ENCODE results near the gene SBK2.
A peak's percentile ranks its signal among the peaks of the same experiment; 100 is the strongest.

Gene SBK2

DNA sequence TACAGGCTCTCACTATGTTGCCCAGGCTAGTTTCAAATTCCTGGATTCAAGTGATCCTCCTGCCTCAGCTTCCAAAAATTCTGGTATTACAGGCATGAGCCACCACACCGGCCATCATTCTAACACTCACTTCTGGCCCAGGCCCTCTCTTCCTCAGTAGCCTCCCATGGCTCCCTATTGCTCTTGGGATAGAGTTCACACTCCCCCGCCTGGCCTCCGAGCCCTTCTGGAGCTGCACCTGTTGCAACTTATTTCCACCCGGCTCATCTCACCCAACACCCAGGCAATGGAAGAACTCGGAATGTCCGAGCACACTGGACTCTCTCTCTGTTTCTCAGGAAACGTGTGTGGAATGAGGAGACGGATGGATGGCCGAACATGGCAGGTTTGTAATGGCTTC is 17.4 kb upstream of the SBK2 start:
- no peak for DNase-seq

DNA sequence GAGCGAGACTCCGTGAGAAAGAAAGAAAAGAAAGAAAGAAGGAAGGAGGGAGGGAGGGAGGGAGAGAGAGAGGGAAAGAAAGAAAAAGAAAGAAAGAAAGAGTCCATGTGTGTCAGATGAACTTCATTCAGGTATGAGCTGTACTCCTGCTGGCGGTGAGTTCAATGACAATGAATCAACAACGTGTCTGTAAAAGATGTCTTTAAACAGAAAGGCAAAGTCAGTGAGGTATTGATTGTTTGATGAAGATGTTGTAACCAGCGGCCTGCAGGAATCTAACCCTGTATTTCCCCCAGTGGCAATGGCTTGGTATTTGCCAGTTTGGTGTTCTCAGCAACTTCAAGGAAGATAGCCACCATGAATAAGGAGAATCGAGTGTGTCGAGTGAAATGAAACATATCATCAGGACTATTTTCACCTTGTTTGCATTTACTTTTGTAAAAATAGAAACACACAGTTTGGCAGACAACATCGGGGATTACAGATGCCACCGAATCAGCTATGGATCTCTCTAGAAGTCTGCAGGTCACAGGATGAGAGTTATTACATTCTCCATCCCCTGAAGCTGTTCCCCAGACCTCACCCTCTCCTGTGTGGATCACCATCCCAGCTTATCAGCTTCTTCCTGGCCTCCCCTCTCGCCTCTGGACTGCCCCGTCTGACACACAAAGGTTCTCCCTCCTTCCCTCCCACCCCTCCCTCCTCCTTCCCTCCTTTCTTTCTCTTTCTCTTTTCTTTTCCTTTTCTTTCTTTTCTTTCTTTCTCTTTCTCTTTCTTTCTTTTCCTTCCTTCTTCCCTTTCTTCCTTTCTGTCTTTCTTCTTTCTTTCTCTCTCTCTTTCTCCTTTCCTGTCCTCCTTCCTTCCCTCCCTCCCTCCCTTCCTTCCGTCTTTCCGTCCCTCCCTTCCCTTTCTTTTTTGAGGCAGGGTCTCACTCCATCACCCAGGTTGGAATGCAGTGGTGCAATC is 16.6 kb upstream of the SBK2 start:
- no peak for DNase-seq

DNA sequence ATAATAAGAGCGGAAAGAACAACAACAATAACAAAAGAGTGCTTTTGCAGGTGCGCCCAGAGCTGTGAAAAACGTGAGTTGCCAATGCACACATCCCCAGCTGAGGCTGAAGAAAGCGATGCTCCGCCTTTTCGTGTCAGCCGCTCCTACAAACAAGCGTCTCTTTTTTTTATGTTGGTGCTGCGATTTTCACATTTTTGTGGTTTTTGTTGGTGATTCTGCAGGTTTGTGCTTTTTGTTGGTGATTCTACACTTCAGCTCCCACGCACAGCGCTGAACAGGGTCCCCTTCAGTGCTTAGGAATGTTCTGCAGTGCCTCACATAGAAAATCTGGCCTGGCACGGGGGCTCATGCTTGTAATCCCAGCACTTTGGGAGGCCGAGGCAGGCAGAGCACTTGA is 15.7 kb upstream of the SBK2 start:
- peak in 1 of 2 experiments; percentile 49 for DNase-seq

DNA sequence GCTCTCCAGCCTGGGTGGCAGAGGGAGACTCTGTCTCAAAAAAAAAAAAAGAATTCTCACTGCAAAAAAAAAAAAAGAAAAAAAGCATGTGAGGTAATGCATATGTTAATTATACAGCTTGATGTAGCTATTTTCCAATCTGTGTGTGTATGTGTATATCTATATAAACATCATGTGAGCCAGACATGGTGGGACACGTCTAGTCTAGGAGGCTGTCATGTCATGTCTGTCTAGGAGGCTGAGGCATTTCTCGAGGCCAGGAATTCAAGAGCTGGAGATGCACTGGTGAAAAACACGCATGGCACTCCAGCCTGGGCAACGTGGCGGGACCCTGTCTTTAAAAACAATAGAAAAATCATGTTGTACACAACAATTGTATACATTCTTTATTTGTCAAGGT is 15.3 kb upstream of the SBK2 start:
- DNase-seq, result peak in 1 of 2 experiments; percentile 49

DNA sequence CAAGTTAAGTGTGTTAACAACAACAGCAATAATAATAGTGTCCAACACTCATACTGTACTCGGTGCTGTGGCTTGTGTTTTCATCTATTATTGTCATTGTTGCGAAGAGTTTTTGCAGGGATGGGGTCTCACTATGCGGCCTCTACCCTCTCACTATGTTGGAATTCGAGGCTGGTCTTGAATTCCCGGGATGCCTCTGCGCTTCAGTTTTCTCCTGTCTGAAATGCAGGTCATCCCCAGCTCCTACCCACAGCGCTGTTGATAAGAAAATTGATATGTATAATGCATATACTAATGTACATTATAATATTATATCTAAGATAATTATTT is 13.4 kb upstream of the SBK2 start:
- DNase-seq, result no peak

DNA sequence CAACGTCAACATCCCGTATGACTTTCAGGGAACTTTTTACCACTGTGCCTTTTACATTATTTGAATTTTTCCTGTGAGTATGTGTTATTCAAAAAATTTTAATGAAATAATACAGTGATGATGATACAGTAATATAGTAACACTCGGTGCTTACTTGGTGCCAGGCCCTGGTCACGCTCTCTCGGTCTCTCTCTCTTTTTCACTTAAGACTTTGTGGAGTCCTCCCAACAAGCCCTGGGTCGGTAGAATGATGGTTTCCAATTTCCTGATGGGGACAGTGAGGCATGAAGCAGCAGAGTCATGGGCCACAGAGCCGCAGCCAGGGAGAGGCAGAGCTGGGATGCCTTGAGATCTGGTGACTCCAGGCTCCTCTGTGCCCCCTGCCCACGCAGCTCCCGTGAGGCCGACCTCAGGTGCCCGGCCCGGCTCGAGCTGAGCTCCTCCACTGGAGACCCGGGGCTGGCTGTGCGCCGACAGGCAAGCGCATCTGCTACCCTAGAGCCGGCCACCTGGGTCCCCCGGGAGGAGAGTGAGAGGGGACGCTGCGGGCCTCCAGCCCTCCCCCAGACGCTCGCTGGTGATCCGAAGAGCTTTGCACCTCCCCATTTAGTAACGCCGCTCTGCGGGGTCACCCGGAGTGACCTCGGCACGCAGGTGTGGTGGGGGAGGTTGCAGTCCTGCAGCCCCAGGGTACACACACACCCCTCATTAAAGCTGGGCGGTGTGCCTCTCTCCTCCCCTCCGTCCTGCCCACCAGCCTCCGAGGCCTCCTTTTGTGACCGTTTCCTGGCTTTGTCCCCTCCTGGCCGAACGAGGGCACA is 12.8 kb upstream of the SBK2 start:
- DNase-seq, result peak; percentile 68 to 75

DNA sequence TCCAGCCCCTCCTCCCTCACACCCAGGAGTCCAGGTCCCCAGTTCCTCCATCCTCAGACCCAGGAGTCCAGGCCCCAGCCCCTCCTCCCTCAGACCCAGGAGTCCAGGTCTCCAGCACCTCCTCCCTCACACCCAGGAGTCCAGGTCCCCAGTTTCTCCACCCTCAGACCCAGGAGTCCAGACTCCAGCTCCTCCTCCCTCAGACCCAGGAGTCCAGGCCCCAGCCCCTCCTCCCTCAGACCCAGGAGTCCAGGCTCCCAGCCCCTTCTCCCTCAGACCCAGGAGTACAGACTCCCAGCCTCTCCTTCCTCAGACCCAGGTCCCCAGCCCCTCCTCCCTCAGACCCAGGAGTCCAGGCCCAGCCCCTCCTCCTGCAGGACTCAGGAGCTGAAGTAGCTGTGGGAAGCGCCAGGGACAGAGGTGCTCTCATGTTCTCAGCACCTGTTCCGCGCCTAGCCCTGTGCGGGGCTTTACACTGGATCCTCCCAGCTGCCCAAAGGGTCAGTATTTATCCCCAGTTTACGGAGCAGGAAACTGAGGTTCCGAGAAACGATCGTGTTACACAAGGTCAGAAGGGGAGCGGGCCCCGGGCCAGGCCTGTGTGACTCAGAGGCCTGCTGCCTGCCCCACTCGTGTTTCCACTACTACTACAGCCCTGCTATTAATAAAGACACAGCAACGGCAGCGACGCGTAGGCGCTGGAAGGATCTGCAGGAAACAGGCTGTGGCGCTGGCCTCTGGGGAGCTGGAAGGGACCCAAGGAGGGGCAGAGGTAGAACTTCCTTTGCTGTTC is 10.1 kb upstream of the SBK2 start:
- DNase-seq, result no peak

DNA sequence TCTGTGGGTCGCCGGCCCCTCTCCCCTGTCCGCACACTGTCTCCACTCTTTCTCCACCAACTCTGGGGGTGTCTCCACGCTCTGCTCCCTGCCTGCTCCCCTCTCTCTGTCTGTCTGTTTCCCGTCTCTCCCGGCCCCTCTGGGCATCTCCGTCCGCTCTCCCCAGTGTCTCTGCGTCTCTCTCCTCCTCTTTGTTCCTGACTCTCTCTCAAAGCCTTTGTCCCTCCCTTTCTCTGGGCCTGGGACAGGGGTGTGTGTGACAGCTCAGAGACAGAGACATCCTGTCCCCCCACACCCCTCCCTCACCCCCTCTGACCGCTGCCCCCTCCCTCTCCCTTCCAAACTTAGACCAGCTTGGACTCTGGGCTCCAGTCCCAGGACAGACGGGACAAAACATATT is 9.1 kb upstream of the SBK2 start:
- DNase-seq, result no peak

DNA sequence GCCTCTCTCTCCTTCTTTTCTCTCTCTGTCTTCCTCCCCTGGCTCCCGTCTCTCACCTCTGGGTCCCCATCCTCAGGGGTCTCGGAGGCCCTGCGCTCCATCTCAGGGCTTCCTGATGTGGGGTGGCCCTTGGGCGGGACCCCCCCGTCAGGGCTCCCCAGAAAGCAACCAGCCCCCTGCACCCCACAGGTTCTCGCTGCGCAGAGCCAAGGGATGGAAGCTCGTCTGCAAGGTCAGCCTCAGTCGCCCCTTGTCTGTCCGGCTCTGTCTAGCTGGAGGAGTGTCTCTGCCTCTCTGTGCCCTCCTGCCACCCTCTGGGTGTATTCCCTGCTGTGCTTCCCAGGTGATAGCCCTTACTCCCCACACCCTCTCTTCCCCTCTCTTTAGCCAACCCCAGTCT is 8.5 kb upstream of the SBK2 start, which contains the start of gene SBK3:
SBK3 (minus strand) TSS at position 101 of the 400 bp plus-strand sequence; CDS start at position 101, 0 bp downstream.
- DNase-seq, result no peak

DNA sequence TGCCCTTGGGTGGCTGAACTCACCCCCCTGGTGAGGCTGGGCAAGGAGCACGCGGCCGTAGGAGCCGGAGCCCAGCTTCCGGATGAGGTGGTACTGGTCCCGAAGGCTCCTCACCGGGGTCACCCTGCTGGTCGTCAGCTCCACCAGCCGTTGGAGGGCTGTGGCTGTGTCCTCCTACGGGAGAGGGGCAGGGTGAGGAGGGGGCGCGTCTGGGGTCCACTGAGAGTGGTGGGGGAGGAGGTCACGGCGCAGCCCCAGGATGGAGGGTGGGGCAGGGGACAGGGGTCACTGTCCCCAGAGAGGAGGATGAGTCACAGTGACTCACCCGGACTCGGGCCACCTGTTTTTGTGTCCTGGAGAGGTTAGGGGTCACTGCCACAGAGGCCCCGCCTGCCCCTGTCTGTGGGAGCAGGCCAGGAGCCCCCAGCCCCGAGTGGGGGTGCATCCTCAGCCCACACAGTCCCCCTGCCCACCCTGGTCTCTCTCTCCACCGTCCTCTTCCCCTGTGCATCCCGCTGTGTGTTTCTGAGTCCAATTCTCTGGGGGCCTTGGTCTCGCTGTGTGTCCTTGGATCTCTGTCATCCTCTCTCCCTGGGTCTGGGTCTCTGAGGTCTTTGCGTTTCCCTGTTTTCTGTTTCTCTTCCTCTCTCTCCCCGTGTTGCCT is 8.0 kb upstream of the SBK2 start:
- DNase-seq, result no peak

DNA sequence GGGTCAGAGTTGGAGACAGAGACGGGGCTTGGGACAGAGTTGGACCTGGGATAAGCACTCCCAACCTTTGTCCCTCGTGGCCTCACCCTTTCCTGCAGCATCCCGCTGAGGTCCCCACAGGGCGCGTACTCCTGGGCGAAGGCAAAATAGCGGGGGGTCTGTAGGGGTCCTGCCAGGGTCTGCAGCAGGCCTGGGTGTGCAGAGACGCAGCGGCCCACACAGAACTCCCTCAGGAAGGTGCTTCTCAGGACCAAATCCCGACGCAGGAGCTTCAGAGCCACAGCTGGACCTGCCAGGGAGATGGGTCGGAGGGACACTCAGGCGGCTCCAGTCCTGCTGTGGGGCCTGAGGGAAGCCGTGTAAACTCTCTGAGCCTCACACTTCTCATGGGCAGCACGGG is 7.1 kb upstream of the SBK2 start:
- DNase-seq, result no peak

DNA sequence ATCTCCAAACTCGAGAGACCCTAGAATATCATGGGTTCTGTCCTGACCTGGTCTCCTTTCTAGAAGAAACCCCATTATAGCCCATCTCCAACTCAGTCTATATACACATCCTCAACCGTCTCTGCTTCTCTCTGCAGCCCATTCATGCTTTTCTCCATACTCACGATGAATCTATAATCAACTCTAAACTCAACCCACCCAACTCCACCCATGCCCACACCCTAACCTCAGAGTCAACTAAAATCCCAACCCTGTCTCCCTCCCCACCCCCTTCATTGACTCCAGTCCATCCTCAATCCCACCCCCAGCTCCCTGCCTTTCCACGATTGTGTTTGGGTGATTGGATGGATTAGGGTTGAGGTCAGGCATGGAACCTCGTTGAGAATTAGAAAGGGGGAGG is 6.6 kb upstream of the SBK2 start:
- DNase-seq, result no peak

DNA sequence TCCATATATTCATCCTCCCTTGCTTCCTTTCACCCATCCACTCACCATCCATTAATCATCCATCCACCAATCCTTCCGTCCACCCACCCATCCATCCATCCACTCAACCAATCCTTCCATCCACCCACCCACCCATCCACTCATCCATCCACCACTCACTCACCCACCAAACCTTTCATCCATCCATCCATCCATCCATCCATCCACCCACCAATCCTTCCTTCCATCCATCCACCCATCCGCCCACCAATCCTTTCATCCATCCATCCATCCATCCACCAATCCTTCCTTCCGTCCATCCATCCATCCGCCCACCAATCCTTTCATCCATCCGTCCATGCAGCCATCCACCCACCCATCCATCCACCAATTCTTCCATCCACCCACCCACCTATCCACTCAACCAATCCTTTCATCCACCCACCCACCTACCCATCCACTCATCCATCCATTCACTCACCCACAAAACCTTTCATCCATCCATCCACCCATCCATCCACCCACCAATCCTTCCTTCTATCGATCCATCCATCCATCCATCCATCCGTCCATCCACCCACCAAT is 5.4 kb upstream of the SBK2 start:
- no peak for DNase-seq

DNA sequence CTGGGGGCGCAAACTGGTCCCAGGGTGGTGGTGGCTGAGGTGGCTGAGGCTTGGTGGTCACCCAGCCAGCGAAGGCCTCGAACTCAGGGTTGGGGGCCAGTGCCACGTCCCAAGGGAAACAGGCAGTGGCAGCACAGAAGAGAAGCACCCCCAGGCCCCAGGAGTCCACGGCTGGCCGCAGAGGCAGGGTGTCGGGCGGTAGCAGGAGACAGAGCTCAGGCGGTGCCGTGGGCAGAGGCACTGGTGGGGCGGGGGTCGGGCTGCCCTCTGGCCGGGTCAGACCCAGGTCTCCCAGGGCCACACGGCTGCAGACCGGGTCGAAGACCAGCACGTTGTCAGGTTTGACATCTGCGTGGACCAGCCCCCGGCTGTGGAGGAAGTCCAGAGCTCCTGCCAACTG is 4.2 kb upstream of the SBK2 start:
- DNase-seq, result no peak

DNA sequence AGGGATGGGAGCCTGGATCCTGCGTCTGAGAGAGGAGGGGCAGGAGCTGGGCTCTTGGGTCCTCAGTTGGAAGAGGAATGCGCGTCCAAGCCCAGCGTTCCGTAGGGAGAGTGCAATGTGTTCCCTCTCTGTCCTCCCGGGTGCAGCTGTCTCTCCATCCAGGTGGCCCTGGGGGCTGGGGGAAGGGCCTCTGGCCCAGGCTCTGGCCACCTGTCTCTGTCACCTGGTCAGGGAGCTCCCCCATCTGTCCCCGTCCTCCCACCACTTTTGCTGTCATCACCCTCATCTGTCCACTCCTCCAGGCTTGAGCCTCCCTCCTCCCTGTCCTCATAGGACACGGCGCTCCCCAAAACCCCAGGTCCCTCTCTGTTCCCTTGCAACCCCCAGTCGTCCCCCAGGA is 3.7 kb upstream of the SBK2 start:
- DNase-seq, result no peak

DNA sequence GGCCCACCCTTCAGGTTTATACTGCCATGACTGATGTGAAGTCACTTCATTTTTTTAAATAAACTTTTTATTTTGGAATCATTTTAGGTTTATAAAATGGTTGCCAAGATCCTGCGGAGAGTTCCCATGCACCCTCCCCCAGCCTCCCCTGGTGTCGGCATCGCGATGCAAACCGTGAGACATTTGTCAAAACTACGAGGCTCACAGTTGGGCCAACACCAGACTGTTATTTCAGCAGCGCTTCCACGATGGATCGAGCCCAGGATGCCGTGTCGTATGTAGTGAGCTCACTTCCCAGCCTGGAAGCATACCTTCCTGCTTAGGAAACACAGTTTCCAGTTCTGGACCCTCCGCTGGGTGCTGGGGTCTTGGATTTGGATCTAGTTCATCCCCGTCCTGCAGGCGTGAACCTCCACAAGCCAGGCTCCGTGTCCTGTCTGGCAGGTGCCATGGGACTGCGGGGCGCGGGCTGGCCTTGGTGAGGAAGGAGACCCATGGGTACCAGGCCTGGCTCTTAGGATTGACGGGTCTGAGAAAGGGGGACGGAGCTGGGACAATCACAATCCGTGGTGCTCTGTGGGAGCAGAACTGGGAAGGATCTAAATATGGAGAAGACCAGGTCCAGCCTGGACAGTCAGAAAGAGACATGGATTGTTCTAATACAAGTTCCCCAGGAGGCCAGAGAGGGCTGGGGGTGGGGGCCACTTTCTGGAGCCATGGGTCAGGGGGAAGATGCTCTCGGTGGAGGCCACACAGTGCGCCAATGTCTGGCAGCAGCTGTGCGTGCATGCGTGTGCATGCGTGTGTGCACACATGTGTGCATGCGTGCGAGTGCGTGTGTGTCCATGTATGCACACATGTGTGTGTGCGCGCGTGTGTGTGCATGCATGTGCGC is 2.4 kb upstream of the SBK2 start:
- DNase-seq, result no peak

DNA sequence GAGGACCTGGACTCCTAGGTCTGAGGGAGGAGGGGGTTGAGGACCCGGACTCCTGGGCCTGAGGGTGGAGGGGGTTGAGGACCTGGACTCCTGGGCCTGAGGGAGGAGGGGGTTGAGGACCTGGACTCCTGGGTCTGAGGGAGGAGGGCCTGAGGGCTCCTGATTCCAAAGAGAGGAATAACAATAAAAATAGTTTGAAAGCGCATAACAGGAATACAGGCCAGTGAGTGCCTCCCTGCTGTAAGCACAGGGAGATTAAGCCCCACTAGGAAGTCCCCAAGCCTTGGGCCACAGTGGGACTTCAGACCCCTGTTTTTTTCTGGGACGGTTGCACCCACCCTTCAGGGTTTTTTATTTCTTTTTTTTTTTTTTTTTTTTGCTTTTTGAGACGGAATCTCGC is 1.2 kb upstream of the SBK2 start:
- DNase-seq, result no peak

DNA sequence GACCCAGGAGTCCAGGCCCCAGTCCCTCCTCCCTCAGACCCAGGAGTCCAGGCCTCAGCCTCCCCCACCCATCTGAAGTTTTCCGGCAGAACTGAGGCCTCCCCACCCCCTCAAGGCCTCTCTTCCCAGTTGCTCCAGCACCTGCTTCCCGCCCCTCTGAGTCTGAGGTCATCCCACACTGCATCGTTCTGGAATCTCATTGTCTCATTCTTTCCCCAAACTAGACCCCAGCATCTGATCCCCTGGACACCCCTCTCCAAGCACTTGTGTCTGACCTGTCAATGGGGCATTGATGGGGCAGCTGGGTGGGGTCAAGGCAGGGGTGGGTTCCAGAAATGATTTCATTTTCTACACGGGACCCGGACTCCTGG is 793 bp upstream of the SBK2 start:
- DNase-seq, result no peak

DNA sequence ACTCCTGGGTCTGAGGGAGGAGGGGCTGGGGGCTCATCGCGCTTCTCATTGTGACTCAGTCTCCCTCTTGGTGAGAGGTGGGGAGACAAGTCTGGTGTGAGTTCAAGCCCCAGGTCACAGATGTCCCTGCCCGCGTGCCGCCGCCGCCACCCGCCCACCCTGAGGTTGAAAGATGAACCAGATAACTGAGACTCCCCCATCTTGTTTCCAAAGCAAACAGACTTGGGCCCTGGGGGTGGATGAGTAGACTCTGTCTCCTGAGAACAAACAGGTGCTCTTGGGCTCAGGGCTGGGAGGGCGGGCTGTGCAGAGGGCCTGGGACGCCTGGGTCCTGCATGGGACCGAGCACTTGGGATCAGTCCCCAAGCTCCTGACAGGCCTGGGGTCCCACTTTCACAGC is 567 bp downstream of the SBK2 start:
- no peak for DNase-seq

DNA sequence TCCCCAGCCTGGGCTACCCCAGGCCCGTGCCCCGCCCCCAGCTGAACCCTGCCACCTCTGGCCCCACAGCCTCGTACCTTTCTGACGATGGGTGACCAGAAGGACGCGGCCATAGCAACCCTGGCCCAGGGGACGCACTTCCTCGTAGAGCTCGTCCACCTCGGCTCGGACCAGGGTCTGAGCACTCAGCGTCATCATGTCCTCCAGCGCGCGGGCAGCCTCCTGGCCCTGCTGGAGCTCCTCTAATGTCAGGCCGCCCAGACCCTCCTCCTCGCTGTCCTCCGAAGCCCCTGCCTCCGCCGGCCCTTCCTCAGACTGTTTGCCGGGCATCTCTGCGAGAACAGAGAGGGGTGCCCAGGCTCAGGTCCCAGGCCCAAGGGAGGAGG is 975 bp downstream of the SBK2 start:
- DNase-seq, result no peak

Measured in NCI-H2081 (cell line).